Epithelial cell of proximal tubule (primary cell): ENCODE results near the gene LIN7C. TPM values are rescaled to one million over a fixed set of nuclear protein-coding genes. Genes with fewer than 3 reads are reported as not detected.
"Not testable (repeated sequence)": the region's sequence is repeated elsewhere in the genome, so short reads cannot be mapped to it uniquely, and the experiment has no call there.

Experiments used
- DNase-seq: peaks from one replicate; pipeline ENCODE4 v3.0.0-alpha.2; 2011; ENCODE audit warnings: low read depth
- H3K4me3 ChIP-seq: 2 replicates; pipeline ENCODE4 v1.5.1; 2011; ENCODE audit warnings: low read depth, mild to moderate bottlenecking, low read length
- CTCF ChIP-seq: conservative IDR thresholded peaks from 2 replicates; pipeline ENCODE4 v1.5.1; 2012; ENCODE audit warnings: low read depth, mild to moderate bottlenecking, low read length
- total RNA-seq: library from RNA; depleted of rRNA; stranded (reverse); fragments of >200 nt; gene quantifications from 2 replicates; pipeline ENCODE4 v1.2.3, GENCODE V29; 2015

The LIN7C gene
- total RNA-seq, 1 donor from 2014 or later: 23.5 TPM

GRCh38 chr11:27525824-27526516 lies 19.4 kb upstream of the LIN7C start:
- H3K4me3 ChIP-seq: no peak overlapping the region
- TF ChIP-seq CTCF: no peak
- DNase-seq: no peak

- peak; percentile 15 for DNase-seq
- TF ChIP-seq CTCF: peak; percentile 44
- H3K4me3 ChIP-seq: no peak overlapping the region
Observed at GRCh38 chr11:27524155-27524554, 17.6 kb upstream of the LIN7C start.

GRCh38 chr11:27520226-27520625 lies 13.7 kb upstream of the LIN7C start:
- H3K4me3 ChIP-seq: no peak overlapping the region
- no peak for TF ChIP-seq CTCF
- DNase-seq: no peak

- no peak overlapping the region for H3K4me3 ChIP-seq
- no peak for TF ChIP-seq CTCF
- DNase-seq: no peak
Observed at GRCh38 chr11:27518518-27518917, 11.9 kb upstream of the LIN7C start.

GRCh38 chr11:27517490-27517889 lies 10.9 kb upstream of the LIN7C start:
- H3K4me3 ChIP-seq, DNase-seq: not testable (repeated sequence)

GRCh38 chr11:27514558-27514957 lies 8.0 kb upstream of the LIN7C start:
- H3K4me3 ChIP-seq: no peak overlapping the region
- no peak for DNase-seq
- no peak for TF ChIP-seq CTCF

GRCh38 chr11:27514076-27514475 lies 7.5 kb upstream of the LIN7C start:
- no peak for DNase-seq
- no peak overlapping the region for H3K4me3 ChIP-seq
- no peak for TF ChIP-seq CTCF
